HG02885 (cell line): Measurements from ENCODE around the gene TSPAN33.

ENCODE experiments used
- ATAC-seq: cut with Tn5 transposase; IDR thresholded peaks from one replicate; pipeline ENCODE4 v1.9.1; 2021; ENCODE audit warnings: mild to moderate bottlenecking; ENCODE audit not compliant: unreplicated experiment, poor library complexity

The TSPAN33 gene

GRCh38 chr7:129134356-129134987, 10.0 kb upstream of the TSPAN33 start:
- no peak for ATAC-seq

- ATAC-seq, result no peak
Observed at GRCh38 chr7:129136887-129137642, 7.4 kb upstream of the TSPAN33 start.

- ATAC-seq, result no peak
Observed at GRCh38 chr7:129143724-129144094, 798 bp upstream of the TSPAN33 start.

DNA sequence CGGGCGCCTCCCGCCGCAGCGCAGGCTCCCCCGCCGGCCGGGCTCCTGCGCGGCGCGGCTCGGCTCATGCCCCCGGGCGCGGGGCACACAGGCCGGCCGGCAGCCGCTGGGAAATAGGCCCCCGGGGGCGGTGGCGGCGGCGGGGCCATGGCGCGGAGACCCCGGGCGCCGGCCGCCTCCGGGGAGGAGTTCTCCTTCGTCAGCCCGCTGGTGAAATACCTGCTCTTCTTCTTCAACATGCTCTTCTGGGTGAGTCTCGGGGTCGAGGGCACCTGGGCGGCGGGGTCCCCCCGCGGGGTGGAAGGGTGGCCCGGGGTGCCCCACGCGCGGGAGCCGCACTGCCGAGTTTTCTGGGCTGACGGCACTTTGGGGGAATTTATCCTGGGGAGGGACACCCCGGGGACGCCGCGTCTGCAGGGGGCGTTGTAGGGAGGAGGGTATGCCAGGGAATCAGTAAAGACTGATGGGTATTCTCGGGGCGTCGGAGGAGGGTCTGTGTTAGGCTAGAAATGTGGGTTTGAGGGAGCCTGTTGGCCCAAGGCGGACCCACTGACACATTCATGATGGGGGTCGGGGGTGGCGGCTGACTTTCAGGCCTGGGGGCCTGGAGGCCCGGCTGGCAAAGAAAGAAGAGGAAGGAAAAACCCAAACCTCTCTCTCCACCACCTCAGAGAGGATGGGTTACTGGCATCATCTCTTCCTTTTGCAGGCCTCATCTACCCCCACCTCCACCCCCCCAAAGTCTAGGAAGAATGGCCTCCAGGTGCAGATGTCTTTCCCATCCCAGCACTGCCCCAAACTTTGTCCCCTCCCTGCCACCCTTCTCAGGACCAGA, 544 bp downstream of the TSPAN33 start:
- peak; percentile 13 for ATAC-seq

DNA sequence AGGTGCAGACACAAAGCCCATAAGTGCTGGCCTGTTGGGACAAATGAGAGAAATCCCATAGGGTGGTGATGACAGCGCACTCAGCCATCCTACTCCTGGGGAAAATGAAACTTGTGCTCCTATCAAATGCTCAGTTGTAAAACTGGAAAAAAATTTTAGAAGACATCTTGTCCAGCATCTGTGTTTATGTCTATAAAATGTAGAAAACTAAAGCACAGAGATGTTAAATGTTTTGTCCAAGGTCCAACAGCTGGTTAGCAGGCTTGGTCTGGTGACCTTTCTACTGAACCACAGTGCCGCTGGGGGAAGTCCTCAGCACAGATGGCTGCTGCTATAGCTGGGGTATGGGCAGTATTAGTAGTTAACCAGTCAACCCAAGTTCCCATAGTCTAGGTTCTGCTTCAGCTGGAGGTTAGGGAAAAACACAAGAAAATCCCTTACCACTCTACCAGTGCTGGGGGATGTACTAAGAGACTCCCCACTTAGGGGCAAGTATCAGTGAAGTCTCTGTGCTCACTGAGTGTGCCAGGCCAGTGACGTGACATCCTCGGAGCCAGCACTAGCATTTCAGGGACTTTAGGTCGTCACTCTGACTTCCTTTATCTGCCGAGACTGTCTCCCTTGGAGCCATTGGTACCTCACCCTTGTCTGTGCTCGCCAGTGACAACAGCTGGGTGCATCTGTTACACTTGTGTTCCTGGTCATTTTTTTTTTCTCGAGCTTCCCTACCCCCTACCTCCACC, 1.9 kb downstream of the TSPAN33 start:
- ATAC-seq, result peak; percentile 54

- ATAC-seq, result no peak
Observed at GRCh38 chr7:129147731-129148130, 3.2 kb downstream of the TSPAN33 start.

DNA sequence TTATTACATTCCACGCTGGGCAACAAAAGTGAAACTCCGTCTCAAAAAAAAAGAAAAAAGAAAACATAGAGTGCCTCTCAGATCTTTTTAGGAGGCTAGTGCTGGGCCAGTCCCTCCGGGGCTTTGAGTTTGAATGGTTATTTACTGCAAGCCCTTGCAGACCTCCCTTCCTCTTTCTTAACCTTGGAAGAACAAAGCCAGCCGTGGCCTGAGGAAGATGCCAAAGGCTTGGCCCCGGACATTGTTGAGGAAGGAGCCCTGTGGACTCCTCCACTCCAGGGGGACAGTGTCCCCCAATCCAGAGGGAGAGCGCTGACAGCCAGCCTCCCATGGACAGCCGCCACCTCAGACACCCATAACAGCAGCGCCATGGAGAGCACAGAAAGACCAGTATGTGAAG, 5.0 kb downstream of the TSPAN33 start:
- ATAC-seq, result no peak

DNA sequence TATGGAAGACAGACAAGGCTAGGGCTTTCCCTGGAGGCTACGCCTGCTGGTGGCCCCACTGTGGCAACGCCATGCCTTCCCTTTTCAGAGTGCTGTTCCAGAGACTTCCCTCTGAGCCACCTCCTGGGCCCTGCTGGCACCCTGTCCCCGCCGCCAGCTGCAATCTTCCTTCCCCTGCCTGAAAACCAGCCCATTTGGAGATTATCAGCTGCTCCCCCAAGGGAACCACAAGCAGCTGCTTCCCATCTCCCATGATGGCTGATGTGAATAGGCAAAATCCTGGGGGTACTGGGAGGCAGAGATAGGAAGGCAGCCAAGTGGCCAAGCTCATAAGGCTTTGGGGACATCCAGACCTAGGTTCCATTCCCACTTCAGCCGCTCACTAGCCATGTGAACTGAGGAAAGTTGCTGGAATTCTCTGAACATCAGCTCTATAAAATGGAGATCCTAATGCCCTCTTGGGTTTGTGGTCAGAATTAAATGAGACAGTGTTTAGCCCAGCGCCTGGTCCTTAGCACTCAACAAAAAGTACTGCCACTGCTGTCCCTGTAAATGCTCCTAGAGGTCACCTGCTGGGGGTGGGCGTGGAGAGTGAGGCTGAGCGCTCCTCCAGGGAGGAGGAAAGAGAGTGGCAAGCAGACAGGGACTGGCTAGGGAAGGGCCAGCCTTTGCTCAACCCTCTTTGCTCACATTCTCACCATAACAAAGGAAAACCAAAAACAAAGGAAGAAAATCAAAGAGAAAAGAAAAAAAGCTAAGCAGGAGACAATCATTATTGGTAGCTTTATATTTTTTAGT, 5.9 kb downstream of the TSPAN33 start:
- no peak for ATAC-seq

DNA sequence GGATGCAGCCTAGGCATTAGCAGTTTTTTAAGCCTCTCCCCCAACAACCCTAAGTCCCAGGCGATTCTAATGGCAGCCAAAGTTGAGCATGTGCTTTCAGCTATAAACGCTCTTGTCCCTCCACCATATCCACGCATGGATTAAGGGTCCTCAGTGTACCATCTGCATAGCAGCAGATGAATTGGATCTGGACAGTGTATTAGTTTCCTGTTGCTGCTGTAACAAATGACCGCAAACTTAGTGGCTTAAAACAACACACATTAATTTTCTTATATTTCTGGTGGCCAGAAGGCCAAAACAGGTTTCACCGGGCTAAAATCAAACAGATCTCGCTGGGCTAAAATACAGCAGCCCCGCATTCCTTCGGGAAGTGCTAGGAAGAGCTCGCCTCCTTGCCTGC, 13.1 kb downstream of the TSPAN33 start:
- no peak for ATAC-seq

- no peak for ATAC-seq
Observed at GRCh38 chr7:129159539-129159938, 15.0 kb downstream of the TSPAN33 start.

DNA sequence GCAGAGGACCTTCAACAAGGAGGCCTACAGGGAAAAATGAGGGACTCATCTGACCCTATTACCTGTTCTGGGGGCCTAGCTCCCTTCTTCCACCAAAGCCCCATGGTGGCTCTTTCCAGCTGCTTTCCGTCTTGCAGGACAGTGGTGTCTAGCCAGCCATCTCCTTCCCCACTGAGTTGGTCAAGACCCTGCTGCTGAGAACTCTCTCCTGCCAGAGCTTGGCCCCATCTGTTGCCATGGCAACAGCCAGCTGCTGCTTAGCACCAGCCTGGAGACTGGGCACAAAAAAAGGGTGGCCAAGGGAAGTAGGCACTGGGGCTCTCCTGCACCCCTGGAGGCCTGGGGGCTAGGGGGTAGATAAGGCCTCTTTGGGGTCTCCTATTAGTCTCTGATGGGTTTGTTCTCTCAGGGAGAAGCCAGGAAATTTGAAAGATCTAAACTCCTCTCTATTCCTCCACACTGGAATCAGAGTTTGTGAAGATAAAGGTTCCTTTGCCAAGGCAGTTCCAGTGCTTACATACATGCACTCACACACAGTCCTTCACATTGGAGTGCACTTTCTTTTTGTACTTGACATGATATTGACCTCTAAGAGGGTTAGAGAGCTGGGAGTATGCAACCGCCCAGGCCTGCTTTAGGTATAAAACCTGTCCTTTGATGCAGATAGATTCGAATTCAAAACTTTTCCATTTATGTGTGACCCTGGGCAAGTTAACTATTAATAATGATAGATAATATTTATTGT, 15.8 kb downstream of the TSPAN33 start:
- no peak for ATAC-seq

DNA sequence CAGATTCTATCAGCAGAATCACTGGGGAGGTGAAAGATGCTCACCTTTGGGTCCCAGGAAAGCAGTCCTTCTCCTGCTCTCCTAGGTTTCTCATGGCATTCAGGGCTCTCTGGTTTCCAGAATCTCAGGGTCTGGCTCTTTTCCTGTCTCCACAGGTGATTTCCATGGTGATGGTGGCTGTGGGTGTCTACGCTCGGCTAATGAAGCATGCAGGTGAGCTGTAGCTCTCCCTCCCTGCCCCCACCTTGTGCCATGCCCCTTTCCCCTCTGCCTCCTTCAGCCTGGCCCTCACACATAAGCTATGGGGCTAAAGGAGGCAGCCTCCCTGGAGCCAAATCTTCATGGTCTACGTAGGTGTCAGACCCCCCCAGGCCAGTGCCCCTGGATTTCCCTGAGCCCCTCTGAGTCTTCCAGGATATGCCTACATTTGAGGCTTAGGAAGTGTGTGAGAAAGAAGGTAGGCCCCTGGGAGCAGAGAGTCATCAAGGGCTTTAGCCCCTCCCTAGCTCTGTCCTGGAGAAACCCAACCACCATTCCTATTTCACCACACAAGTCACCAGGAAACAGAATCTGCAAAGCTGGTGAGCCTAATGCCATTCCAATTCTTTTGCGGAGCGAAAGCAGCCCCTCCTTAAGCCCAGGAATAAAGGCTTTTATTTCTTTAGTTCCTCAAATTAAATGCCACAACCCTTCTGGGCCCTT, 17.2 kb downstream of the TSPAN33 start:
- ATAC-seq, result no peak

- ATAC-seq, result no peak
Observed at GRCh38 chr7:129162732-129163131, 18.2 kb downstream of the TSPAN33 start.

DNA sequence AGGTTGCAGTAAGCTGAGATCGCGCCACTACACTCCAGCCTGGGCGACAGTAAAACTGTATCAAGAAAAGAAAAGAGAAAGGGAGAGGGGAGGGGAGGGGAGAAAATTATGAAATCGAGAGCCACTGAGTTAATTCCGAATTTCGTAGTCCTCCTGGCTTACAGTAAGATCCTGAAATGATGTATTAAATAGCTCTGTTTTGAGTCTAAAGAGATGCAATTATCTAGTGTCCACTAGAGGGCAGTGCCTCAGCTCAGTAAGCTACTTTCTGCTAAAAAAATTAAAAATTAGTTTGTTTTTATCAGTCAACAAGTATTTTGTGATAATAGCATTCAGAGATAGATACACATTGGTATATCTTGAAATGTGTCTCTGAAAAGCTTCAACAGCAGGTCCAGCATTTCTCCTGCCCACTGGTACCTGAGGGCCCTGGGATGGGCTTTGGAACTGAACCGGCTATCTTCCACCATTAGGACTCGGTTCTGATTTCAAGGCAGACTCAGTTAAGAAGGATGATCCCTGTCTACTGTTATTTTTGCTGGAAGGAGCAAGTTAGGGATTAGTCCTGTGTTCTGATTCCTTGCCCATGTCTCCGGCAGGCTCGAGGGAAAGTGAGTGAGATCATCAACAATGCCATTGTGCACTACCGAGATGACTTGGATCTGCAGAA, 19.5 kb downstream of the TSPAN33 start:
- no peak for ATAC-seq

- peak; percentile 41 for ATAC-seq
Observed at GRCh38 chr7:129166745-129167144, 22.2 kb downstream of the TSPAN33 start.

GRCh38 chr7:129167817-129168216, 23.3 kb downstream of the TSPAN33 start:
- no peak for ATAC-seq

DNA sequence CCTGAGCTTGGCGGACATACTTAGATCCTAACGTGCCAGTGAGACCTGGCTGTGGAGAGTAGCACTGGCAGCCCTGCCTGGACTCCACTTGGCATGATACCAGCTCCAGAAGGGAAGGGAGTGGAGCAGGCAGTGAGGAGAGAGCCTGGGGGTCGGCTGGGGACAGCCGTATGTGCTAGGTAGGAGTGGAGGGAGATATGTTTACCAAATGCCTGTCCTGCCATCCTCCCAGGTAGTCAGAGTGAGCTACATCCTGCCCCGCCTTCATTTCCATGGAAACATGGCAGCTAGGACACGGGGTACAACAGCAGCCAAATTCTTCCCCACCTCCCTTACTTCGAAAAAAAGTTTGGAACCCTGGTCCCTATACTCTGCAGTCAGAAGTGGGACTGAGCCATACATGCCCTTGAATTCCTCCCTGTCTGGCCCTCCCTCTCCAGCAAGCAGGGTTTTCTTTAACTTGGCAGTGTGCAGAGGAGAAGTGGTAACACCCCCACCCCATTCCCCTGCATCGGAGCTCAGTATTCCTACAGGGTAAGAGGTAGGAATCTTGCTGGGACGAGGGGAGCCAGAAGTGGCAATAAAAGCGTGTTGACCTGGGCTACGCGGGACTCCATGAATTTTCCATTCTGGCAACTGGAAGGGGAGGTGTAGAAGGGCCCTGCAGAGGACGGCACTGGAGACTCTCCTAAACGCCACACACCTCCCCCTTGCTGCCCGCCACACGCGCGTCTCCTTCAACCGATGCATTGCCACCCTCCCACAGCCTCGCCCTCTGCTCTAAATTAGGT, 23.9 kb downstream of the TSPAN33 start:
- no peak for ATAC-seq
